ENCODE measurements around the gene ATP6V1B1.

ATP6V1B1 gene

DNA sequence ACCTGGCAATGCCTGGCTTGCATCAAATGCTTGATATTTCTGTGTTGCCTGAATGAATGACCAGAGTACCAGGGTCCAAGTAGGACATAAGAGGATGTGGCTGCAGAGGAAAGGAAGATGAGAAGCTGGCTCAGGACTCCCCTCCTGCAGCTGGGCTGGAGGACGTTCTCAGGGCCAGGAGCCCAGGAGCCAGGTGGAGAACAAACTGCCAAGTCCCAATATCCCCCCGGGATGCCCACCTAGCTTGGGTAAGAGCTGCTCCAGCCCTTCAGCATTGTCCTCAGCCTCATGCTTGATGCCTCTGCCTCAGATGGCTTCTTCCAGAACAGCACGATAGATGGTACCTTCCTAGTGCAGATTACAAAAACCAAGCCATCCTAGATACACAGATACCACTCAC, 8.6 kb upstream of the ATP6V1B1 start:
- H3K4me1 Mint-ChIP-seq (ENCODE audit: low read depth), result no peaks in the 10 kb centered on the region
- H3K9me3 Mint-ChIP-seq, result no peaks in the 10 kb centered on the region
- H3K27ac Mint-ChIP-seq, result no peak overlapping the region
- H3K36me3 Mint-ChIP-seq (ENCODE audit: low read depth), result no peaks in the 10 kb centered on the region
- H3K27me3 Mint-ChIP-seq, result peaks cover 37% of the 10 kb centered on the region
- H3K4me3 Mint-ChIP-seq, result no peak overlapping the region
- intact Hi-C loops (cut with micrococcal nuclease), result no loop called here

DNA sequence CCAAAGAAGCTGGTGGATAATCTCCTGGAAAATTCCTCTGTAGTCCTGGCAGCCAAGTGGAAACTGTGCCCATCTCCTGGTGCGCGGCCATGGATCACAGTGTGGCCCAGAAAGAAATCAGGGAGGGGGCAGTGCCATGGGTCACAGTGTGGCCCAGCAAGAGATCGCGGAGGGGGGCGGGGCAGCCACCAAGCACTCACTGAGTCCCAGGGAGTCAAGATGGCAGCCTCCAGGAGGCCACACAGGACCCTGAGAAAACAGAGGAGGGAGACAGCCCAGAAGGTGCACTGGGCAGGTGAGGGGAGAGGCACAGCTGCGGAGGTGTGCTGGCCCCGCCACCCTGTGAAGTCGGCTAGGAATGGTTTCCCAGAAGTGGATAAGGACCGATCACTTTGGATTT, 8.1 kb upstream of the ATP6V1B1 start:
- Mint-ChIP-seq H3K27ac (no peak overlapping the region), H3K4me1 (ENCODE audit: low read depth) (no peaks in the 10 kb centered on the region), H3K4me3 (no peak overlapping the region), H3K9me3 (no peaks in the 10 kb centered on the region), H3K27me3 (peaks cover 35% of the 10 kb centered on the region), H3K36me3 (ENCODE audit: low read depth) (no peaks in the 10 kb centered on the region)
- intact Hi-C loops (cut with micrococcal nuclease), result no loop called here

- H3K27ac Mint-ChIP-seq, result no peak overlapping the region
- intact Hi-C loops (cut with micrococcal nuclease), result no loop called here
- no peaks in the 10 kb centered on the region for H3K4me1 Mint-ChIP-seq (ENCODE audit: low read depth)
- peaks cover 37% of the 10 kb centered on the region for H3K27me3 Mint-ChIP-seq
- H3K4me3 Mint-ChIP-seq, result no peak overlapping the region
- H3K36me3 Mint-ChIP-seq (ENCODE audit: low read depth), result no peaks in the 10 kb centered on the region
- no peaks in the 10 kb centered on the region for H3K9me3 Mint-ChIP-seq
These were observed 7.3 kb upstream of the ATP6V1B1 start for GRCh38 chr2:70928366-70928765.

DNA sequence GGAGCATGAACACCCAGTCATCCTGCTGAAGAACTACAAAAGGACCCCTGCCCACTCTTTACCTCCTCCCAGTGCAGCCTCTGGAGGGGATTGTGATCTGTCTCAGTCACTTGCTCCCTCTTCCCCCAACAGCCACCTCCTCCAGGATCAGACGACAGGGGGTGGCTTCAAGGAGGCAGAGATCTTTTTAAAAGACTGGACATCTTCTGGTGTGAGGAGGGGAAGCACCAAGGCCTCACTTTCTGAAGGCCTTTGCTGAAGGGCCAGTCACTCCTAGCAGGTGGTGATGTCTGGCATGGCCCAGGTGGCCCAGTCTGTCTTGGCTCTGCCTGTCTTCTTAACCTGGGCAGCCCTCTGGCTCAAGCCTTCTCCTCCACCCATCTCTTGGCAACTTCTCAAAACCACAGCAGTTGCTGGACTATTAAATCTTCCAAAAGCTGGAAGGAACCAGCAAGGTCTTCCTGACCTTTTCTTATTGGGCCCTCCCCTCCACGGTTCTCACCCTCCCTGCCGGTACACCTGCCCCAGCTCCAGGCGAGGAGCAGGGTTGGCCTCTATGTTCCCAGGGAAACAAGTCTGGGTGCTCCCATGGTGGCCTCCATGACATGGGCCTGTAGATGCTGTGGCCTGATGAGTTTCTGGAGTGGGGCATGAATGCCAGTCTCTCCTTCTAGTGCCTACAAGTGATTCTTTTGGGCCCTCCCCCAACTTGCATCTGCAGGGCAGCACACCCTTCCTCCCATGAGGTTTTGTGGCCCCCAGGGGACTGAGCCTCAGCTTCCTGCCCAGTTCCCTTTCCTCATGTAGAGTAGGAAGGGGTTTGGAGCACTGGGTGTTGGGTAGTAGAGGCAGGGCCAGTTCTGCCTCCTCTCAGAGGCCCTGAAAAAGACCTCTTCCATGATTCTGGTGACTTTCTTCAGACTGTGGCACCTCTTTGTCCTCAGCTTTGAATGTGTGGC, 5.0 kb upstream of the ATP6V1B1 start:
- intact Hi-C loops (cut with micrococcal nuclease), result no loop called here
- Mint-ChIP-seq H3K27ac (no peak overlapping the region), H3K9me3 (no peaks in the 10 kb centered on the region), H3K4me1 (ENCODE audit: low read depth) (no peaks in the 10 kb centered on the region), H3K4me3 (no peak overlapping the region), H3K27me3 (peaks cover 41% of the 10 kb centered on the region), H3K36me3 (ENCODE audit: low read depth) (no peaks in the 10 kb centered on the region)

GRCh38 chr2:70931376-70932000, 4.2 kb upstream of the ATP6V1B1 start:
- H3K27ac Mint-ChIP-seq, result no peak overlapping the region
- intact Hi-C loops (cut with micrococcal nuclease), result no loop called here
- peaks cover 36% of the 10 kb centered on the region for H3K27me3 Mint-ChIP-seq
- no peaks in the 10 kb centered on the region for H3K4me1 Mint-ChIP-seq (ENCODE audit: low read depth)
- no peak overlapping the region for H3K4me3 Mint-ChIP-seq
- H3K9me3 Mint-ChIP-seq, result no peaks in the 10 kb centered on the region
- no peaks in the 10 kb centered on the region for H3K36me3 Mint-ChIP-seq (ENCODE audit: low read depth)

DNA sequence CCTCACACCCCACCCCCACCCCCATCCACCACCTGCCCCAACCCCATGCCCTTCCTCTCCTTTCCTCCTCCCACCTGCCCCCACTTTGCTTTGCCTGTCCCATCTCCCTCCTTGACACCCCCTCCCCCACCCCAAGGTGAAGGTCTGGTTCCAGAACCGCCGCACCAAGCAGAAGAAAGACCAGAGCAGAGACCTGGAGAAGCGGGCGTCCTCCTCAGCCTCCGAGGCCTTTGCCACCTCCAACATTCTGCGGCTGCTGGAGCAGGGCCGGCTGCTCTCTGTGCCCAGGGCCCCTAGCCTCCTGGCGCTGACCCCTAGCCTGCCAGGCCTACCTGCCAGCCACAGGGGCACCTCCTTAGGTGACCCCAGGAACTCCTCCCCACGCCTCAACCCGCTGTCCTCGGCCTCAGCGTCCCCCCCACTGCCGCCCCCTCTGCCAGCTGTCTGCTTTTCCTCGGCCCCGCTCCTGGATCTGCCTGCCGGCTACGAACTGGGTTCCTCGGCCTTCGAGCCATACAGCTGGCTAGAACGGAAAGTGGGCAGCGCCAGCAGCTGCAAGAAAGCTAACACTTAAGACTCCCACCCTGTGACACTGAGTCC, 3.0 kb upstream of the ATP6V1B1 start:
- Mint-ChIP-seq H3K27me3 (peaks cover 31% of the 10 kb centered on the region), H3K4me3 (no peak overlapping the region), H3K36me3 (ENCODE audit: low read depth) (no peaks in the 10 kb centered on the region), H3K4me1 (ENCODE audit: low read depth) (peaks cover 5% of the 10 kb centered on the region), H3K9me3 (no peaks in the 10 kb centered on the region), H3K27ac (no peak overlapping the region)
- intact Hi-C loops (cut with micrococcal nuclease), result no loop called here

DNA sequence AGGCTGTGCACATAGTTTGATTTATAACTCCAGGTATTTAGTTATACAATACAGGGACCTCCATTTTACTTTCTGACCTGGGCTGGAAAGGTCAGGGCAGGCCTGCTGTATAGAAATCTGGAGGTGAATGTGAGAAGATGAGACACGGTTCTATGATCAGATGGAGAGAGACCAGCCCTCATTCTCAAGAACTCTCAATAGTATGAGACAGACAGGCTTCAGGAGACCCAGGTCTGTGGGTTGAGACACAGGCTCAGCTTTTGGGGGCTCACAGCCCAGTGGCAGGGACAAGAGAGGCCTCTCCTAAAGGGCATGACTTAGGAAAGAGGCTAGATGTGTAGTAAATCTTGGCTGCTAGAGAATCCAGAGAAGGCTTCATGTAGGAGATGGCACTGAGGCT, 719 bp upstream of the ATP6V1B1 start:
- no peaks in the 10 kb centered on the region for H3K9me3 Mint-ChIP-seq
- intact Hi-C loops (cut with micrococcal nuclease), result no loop called here
- peaks cover 39% of the 10 kb centered on the region for H3K27me3 Mint-ChIP-seq
- H3K4me1 Mint-ChIP-seq (ENCODE audit: low read depth), result peaks cover 5% of the 10 kb centered on the region
- no peak overlapping the region for H3K4me3 Mint-ChIP-seq
- no peaks in the 10 kb centered on the region for H3K36me3 Mint-ChIP-seq (ENCODE audit: low read depth)
- H3K27ac Mint-ChIP-seq, result no peak overlapping the region

GRCh38 chr2:70936165-70936978, 672 bp downstream of the ATP6V1B1 start:
- no peak overlapping the region for H3K27ac Mint-ChIP-seq
- H3K4me1 Mint-ChIP-seq (ENCODE audit: low read depth), result peaks cover 5% of the 10 kb centered on the region
- no peaks in the 10 kb centered on the region for H3K36me3 Mint-ChIP-seq (ENCODE audit: low read depth)
- no peak overlapping the region for H3K4me3 Mint-ChIP-seq
- peaks cover 47% of the 10 kb centered on the region for H3K27me3 Mint-ChIP-seq
- no peaks in the 10 kb centered on the region for H3K9me3 Mint-ChIP-seq
- intact Hi-C loops (cut with micrococcal nuclease), result no loop called here

- Mint-ChIP-seq H3K4me1 (ENCODE audit: low read depth) (peaks cover 5% of the 10 kb centered on the region), H3K27me3 (peaks cover 52% of the 10 kb centered on the region), H3K4me3 (no peak overlapping the region), H3K9me3 (no peaks in the 10 kb centered on the region), H3K36me3 (ENCODE audit: low read depth) (no peaks in the 10 kb centered on the region), H3K27ac (no peak overlapping the region)
- intact Hi-C loops (cut with micrococcal nuclease), result no loop called here
These were observed 1.5 kb downstream of the ATP6V1B1 start for GRCh38 chr2:70936979-70937811.

DNA sequence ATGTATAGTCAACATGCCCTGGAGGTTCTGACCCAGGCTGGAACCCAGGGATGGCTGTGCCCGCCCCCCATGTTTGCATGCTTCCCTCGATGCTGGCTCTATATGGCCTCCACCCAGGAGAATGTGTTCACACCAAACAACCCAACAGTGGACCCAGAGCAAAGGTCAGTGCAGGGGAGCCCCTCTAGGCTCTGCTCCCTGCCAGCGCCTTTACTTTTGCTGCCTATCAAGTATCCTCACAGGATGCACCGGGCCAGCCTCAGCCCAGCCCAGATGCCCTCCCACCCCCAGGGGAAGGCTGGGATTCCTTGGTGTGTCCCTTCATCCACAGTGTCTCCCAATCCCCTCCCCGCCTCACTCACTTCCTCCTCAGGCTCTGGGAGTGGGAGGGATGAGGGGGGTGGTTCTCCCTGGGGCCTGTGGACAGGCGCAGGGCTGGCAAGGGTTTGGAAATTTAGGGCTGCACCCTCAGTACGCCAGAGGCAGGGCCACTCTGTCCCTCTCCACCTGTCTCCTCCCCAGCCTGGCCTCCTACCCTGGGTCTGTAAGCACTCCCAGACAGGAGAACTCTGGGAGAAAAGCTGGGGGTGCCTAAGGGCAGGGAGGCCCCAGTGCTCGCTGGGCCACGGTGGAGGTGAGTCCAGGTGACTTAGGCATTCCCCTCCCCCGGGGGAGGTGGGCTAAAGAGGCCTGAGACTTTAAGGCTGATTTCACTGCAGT, 2.3 kb downstream of the ATP6V1B1 start:
- Mint-ChIP-seq H3K4me1 (ENCODE audit: low read depth) (peaks cover 8% of the 10 kb centered on the region), H3K4me3 (no peak overlapping the region), H3K9me3 (no peaks in the 10 kb centered on the region), H3K27me3 (peaks cover 53% of the 10 kb centered on the region), H3K36me3 (ENCODE audit: low read depth) (no peaks in the 10 kb centered on the region), H3K27ac (no peak overlapping the region)
- intact Hi-C loops (cut with micrococcal nuclease), result no loop called here

DNA sequence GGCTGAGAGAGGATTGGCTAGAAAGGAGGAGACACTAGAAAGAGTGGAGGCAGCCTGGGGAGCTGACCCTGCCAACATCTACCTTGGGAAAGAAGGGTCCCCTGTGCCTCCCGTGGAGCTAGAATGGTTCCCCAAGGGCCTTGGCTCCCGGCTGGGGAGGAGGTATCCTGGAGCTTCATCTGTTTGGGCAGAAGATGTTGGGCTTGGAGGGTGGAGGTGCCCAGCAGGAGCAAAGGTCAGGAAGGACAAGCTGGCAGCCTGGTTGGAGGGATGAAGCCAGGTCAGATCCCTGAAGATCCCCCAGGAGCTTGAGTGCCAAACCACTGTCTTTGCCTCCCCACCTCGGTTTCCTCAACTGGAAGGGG, 2.9 kb downstream of the ATP6V1B1 start:
- Mint-ChIP-seq H3K36me3 (ENCODE audit: low read depth) (no peaks in the 10 kb centered on the region), H3K4me3 (no peak overlapping the region), H3K9me3 (no peaks in the 10 kb centered on the region), H3K27ac (no peak overlapping the region), H3K4me1 (ENCODE audit: low read depth) (peaks cover 10% of the 10 kb centered on the region), H3K27me3 (peaks cover 52% of the 10 kb centered on the region)
- intact Hi-C loops (cut with micrococcal nuclease), result no loop called here

DNA sequence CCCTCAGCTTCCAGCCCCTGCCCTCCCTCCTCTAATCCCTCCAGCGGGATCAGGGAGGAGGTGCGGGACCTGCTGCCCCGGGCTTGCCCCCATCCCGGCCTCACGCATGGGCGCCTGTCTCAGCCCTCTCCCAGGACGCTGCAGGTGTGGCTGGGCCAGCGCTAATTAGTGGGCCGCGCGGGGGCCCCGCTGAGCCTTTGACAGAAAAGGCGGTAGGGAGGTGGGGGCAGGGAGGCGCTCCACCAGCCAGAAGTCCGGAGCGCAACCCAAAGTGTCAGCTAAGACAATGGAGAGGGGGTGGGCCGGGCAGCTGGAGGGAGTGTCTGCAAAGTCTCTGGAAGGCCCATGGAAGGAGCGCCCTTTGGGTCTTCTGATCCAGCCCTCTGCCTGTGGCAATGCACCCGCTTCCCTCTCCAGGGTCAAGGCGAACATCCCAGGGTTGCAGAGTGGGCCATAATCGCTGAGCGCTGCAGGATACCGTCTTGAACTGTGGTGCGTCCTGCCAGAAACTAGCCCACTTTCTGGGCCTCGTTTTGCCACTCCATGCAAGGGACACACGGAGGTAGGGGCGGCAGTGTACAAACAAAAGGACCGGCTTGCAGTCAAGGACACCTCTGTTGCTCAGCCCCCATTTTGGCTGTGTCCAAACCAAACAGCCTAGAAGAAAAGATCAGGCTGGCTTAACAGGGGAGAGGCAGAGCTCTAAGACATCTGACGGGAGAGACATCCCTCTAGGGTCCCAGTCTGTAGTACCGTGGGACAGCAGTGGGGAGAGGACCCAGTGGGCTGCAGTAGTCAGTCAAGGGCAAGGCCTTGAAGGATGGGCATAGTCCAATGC, 3.5 kb downstream of the ATP6V1B1 start:
- H3K4me3 Mint-ChIP-seq, result no peak overlapping the region
- peaks cover 53% of the 10 kb centered on the region for H3K27me3 Mint-ChIP-seq
- H3K27ac Mint-ChIP-seq, result no peak overlapping the region
- intact Hi-C loops (cut with micrococcal nuclease), result no loop called here
- H3K9me3 Mint-ChIP-seq, result no peaks in the 10 kb centered on the region
- peaks cover 10% of the 10 kb centered on the region for H3K4me1 Mint-ChIP-seq (ENCODE audit: low read depth)
- no peaks in the 10 kb centered on the region for H3K36me3 Mint-ChIP-seq (ENCODE audit: low read depth)
